ENCODE results near the gene JADE2.

Gene JADE2

GRCh38 chr5:134572811-134573210 lies 47.3 kb downstream of the JADE2 start:
- no peak for DNase-seq

DNA sequence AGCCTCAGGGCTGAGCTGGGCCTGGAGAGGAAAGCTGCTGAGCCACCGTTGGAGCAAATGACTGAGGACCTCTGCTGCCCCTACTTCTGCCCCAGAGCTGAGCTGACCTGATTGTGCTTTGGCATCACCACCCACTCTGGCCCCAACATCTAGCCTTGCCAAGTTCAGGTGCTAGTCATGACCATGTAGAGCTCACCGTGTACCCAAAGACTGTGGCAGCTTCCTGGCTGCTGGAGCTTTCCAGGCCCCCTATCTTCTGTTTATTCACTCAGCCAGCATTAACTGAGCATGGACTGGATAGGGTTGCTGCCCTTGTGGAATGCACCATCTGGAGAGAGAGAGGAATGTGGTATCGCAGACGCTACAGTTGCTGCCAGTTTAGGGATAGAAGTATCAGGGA lies 49.1 kb downstream of the JADE2 start:
- DNase-seq = no peak

DNA sequence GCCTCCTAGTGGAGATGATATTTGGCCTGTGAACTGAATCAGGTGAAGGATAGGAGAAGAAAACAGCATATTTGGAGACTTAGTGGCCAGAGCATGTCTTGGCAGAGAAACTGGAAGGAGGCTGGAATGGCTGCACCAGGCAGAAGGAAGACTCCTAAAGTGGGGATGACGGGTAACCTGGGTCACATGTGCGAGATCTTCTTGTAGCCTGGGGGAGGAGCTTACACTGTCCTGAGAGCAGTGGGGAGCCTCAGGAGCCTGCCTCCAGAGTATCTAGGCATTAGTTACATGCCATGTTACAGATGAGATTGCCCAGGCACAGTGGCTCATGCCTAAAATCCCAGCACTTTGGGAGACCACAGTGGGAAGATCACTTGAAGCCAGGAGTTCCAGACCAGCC lies 49.8 kb downstream of the JADE2 start:
- DNase-seq = no peak

- no peak for DNase-seq
These were observed 51.0 kb downstream of the JADE2 start for GRCh38 chr5:134576386-134577021.

- DNase-seq = no peak
These were observed 51.7 kb downstream of the JADE2 start for GRCh38 chr5:134577022-134577795.

DNA sequence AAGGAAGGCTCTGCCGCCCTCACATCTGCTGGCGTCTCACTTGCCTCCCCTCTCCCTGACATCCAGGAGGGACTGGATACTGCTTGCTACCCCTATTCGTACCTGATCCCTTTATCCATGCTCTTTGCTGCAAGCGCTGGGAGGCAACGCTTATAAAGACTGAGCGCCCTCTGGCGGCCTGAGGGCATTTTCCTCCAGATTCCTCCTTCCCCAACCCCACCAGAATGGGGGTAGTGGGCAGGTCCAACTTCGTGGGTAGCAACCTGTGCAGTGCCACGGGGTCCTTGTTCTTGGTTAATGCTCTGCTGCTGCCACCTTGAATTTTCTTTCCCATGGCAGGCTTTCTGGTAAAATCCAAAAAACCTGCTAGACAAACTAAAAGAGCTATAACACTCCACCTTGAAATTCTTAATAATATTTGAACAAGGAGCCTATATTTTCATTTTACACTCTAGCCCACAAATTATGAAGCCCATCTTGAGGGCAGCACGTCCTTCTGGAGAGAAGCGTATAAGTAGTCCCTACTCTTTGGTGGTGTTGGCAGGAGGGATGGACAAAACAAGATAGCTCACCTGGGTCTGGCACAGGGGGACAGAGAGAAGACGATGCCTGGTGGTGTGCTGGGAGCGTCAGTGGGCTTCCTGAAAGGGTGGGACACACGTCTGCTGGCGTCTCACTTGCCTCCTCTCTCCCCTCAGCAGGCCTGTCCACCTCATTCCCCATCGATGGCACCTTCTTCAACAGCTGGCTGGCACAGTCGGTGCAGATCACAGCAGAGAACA lies 52.5 kb downstream of the JADE2 start:
- DNase-seq = peak; percentile 55

DNA sequence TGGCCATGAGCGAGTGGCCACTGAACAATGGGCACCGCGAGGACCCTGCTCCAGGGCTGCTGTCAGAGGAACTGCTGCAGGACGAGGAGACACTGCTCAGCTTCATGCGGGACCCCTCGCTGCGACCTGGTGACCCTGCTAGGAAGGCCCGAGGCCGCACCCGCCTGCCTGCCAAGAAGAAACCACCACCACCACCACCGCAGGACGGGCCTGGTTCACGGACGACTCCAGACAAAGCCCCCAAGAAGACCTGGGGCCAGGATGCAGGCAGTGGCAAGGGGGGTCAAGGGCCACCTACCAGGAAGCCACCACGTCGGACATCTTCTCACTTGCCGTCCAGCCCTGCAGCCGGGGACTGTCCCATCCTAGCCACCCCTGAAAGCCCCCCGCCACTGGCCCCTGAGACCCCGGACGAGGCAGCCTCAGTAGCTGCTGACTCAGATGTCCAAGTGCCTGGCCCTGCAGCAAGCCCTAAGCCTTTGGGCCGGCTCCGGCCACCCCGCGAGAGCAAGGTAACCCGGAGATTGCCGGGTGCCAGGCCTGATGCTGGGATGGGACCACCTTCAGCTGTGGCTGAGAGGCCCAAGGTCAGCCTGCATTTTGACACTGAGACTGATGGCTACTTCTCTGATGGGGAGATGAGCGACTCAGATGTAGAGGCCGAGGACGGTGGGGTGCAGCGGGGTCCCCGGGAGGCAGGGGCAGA lies 53.3 kb downstream of the JADE2 start:
- no peak for DNase-seq

- no peak for DNase-seq
These were observed 53.9 kb downstream of the JADE2 start for GRCh38 chr5:134579284-134579771.

GRCh38 chr5:134580001-134580460 lies 54.6 kb downstream of the JADE2 start:
- DNase-seq = no peak

DNA sequence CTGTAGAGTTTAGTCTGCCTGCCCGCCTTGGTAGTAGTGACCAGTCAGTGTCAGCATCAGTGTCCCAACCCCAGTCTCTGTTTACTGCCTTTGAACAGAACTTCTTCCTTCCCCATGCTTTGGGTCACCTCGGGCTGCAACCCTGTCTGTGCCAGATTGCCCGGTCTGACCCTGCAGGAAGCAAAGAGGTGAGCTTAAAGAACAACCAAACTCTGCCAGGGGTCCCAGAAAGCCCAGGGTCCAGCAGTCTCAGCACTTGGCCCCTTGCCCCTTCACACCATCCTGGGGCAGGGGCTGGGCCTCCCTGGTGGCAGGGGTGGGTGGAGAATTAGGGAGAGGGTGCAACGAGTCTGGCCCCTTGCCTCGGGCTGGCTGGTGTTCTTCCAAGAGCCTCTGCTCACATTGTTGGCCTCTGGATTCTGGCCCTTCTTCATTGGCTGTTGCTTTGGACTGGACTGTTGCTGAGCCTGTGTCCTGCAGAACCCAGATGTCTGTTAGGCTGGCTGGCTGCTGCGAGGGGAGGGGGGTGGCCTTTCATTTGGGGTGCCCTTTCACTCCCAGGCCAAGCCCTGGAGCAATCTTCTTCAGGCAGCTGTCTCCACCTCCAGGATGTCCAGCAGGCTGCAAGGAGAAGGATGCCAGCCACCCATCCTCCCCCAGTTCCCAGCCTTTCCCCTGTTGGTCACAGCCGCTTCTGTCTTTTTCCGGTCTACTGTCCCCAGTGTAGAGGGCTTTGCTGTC lies 55.9 kb downstream of the JADE2 start:
- no peak for DNase-seq

GRCh38 chr5:134582281-134582680 lies 56.8 kb downstream of the JADE2 start:
- no peak for DNase-seq

GRCh38 chr5:134582941-134583340 lies 57.5 kb downstream of the JADE2 start:
- no peak for DNase-seq

DNA sequence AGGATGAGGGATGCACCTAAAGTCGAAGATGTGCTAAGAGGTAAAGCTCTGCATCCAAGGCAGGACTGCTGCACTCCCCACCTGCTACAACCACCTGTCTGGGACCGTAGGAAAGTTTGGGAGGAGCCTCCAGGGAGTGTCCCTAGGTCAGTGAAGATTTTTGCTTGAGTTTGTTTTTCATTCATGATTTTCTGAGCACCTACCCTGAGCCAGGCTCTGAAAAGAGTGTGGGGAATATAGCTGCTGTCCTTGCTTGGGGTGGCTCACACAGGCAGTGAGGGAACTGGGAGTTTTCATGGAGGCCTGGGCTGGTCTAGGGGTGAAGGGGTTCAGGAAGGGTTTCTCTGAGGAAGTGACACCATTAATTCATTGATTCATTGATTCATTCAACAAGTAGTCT lies 58.3 kb downstream of the JADE2 start:
- no peak for DNase-seq

DNA sequence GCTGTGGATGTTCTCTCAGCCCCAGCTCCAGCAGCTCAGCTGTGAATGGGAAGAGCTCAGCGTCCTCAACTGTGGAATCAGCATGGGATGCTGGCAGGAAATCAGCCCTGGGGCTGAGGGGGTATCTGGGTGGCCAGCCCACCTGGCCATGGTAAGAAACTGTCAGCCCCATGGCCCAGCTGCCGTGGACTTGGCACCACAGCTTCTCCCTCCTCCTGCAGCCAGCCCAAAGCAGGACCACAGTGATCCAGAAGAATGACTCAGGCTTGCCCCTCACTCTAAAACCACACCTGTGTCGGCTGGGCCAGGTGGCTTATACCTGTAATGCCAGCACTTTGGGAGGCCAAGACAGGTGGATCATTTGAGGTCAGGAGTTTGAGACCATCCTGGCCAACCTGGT lies 59.2 kb downstream of the JADE2 start:
- DNase-seq = no peak

DNA sequence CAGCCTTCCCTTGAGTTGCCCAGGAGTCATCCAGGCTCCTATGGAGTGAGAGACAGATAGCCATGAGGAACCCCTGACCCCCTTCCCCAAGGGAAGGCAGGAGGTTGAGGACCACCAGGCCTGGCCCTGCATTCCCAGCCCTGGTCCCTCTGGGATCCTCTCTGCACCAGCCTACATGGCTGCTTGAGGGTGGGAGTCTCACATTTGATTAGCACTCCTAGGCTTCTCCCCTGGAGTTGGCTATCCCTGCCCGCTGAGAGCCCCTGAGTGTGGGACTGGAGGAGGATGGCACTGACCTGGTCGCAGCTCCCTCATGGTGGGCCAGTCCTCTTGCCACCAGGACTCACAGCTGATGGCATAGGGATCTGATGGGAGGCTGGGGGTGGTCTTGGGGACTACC lies 60.5 kb downstream of the JADE2 start:
- no peak for DNase-seq

- DNase-seq = peak; percentile 7
These were observed 61.5 kb downstream of the JADE2 start for GRCh38 chr5:134586866-134587524.

- DNase-seq = no peak
These were observed 65.7 kb downstream of the JADE2 start for GRCh38 chr5:134590992-134591659.

GRCh38 chr5:134592141-134592746 lies 66.8 kb downstream of the JADE2 start:
- DNase-seq = no peak

- no peak for DNase-seq
These were observed 68.9 kb downstream of the JADE2 start for GRCh38 chr5:134594336-134594735.

DNA sequence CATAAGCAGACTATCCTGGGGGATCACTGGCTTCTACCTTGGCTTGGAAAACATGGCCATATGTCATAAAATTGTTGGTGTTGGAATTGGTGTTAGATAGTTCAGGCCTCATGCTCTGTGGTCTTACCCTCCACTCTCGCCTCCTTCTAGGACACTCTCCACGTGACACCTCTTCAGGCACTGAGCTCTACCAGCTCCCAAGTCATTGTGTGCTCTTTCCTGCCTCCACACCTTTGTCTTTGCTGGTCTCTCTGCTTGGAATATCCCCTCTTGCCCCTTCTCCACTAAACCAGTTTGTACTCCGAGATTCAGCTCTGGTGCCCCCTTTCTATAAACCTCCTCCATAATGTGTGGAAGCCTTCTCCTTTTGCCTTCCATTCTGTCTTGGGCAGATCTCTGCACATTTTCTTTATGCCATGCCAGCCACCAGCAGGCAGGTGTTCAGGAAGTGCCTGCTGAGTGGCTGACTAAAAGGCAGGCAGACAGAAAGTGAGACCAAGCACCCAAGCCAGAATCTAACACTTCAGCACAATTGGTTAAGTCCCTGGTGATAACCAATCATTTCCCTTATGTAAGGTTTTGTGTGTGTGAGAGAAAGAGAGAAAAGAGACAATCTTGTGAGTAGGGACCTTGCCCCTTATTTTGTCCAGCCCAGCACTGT lies 69.5 kb downstream of the JADE2 start:
- no peak for DNase-seq
